Retina (tissue), 1 donor: ENCODE results near the gene GAS1.

Source experiments
- DNase-seq: peaks from one replicate; pipeline ENCODE4 v3.0.0-alpha.2; 2016

GAS1 gene

DNA sequence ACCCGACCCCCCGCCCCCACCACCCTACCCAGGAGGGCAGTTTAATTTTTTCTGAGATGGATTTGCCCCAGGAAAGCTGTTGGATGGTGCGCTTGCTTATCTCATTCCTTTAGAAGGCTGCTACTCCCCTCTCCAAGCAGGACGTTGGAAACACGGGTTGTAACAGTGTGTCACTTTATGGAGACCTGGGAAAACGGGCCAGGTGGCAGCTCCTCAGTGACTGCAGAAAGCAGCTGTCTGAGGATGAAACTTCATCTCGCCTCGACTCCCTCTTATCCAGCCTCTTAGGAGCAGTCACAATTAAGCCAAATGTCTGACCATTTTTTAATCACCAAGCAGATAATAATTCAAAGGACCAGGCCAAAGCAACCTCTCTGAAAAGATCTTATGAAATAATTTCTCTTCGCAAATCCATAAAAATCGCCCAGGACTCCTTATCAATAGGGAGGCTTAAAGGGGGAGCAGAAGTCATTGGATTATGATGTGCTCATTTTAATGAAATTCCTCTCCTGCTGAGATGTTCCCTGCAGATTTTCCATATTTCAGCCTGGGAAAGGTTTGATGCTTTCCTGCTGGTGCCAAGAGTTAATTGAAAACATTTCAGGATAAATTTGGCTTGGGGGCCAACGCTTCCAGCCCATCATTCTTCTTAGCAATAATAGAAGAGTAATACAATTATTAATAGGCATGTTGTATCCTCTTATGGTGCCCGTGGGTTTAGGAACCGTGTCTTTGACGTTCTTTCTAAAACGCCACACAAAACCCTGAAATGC is 26.0 kb downstream of the GAS1 start:
- no peak for DNase-seq

DNA sequence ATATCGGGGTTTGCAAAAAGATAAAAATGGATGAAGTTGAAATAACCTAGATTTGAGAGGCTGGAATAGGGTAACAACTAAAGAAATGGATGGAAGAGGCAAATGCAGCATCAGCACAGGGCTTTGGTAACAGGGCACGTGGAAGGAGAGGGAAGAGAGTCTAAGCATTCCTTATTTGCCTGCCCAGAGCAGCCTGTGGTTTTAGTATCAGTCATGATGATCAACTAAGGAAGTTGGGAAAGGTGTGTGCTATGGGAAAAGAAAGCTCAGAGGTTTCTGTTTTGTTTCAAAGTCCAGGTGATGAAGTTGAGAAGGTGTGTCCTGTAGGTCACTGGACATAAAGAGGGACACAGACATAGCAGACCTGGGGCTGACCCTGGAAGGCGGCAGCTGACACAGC is 28.8 kb downstream of the GAS1 start:
- no peak for DNase-seq

DNA sequence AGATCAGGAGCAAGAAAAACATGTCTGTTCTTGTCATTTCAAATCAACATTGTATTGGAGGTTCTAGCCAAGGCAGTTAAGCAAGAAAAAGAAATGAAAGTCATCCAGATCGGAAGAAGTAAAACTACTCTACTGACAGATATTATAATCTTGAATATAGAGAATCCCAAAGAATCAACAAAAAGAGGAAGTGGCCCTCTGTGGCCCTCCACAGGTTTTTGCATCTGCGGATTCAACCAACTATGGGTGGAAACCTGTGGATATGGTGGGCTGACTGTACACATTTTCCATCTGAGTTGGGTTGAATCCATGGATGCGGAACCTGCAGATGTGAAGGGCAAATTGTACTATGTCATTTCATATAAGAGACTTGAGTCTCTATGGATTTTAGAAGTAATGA is 35.1 kb downstream of the GAS1 start:
- DNase-seq = no peak

DNA sequence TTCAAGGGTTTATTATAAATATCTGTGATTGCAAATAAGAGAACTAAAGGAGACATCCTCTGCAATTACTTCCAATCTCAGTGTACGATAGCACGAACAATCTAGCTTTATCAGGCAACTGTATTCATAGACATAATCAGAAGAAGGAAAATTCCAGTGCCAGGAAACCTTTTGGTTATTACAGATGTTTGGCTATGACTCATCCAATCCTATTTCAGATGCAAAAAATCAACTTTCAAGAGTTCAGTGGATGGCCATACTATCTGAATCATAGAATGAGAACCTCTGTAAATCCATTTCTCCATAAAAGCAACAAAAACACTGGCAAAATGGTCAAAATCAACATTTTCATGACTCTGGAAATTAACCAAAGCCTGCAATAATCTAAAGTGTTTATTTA is 37.9 kb downstream of the GAS1 start:
- DNase-seq = no peak

DNA sequence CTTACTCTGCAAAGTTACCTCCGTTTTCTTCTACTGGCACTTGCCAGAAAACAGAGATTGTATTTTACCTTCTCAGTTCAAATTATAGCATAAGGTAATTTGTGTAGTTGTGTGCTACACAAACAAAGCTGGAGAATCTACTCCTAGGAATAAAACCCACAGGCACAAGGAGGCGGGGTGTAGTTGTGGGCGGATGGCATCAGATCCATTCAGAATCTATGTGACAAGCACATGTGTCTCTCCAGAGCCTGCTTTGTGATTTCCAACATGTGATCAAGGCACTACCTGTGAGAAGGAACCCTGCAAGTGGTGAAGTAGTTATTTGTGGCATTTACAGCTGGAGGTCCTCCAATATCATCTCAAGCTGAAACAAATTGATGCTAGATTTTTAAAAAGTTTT is 39.0 kb downstream of the GAS1 start:
- DNase-seq = no peak

DNA sequence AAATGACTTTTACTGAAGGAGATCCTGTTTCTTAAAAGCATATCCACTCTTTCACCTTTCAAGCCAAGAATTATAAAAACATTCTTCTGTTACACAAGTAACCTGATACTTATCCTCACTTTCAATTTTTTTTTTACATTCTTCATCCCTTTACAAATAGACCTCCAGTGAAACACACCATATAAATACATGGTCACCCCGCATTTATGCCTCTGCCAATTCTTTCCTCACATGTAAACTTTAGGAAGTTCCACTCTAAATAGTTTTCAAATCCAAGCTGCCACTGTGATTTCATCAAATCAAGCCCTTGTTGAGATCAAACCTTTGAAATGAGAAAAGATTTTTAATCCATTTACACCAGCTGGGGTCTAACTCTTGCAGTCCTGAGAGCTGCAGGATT is 40.0 kb downstream of the GAS1 start:
- DNase-seq = no peak

DNA sequence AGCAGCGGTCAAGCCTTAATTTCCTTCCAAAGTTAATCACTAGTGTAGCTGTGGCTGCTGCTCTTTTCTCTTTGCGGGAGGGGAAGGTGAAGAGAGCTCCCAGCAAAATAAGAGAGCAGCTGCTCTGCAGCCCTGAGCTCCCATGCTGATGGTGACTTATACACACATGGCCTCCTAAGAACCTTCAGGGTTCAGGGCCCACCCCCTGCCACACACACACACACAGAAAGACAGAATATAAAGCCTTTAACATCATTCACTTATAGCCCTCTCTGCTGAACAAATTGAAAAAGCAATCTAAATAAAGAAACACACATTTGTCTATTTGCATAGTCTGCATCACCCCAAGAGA is 43.6 kb downstream of the GAS1 start:
- no peak for DNase-seq

DNA sequence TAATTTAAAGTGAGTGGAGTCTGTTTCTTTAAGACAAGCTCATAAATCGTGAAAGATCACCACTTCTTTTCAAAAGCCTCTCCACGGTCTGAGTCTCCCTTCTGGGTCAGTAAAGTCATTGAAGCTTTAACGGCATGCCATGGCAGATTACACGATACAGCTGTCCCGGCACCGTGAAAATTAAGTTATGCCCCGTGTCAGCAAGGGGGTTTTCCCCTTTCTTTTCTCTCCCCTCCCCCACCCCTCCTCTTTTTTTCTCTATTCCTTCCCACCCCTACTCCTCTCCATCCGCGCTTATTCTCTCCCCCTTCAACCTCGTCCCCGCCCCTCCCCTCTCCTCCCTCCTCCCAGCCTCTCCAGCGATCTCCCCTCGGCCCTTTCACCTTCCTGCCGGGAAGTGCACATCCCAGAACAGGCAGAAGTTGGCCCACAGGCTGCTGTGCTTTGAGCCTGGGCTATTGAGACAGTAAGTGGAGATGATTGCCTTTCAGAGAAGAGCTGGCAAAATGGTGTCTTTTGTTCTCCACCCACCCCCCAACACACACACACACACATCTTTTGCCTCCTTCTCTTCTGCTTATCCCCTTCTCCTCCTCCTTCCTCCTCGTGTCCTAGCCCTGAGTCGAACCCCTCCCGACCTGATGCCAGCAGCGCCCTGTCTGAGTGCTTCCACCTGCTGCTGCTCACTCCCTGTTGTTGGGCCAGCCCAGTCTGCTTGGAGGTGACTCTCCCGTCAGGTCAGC is 44.1 kb downstream of the GAS1 start:
- DNase-seq = peak; percentile 70

DNA sequence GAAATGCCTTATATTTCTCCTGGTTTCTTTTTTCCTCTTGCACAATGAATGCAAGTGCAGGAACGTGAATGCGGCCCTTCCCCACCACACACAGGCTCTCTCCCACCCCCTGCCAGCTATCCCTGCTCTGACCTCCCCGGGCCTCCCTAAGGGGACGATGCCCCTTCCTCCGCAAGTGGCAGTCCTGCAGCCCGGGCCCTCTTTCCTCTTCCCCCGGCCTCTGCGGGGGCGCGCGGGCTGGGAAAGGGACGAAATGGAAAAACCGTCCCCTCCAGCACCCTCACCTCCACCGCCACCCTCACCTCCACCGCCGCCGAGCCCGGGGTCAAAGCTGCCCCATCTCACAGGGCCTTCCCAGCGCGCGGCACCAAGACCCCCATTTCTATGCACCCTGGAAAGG is 44.7 kb downstream of the GAS1 start:
- DNase-seq = no peak

DNA sequence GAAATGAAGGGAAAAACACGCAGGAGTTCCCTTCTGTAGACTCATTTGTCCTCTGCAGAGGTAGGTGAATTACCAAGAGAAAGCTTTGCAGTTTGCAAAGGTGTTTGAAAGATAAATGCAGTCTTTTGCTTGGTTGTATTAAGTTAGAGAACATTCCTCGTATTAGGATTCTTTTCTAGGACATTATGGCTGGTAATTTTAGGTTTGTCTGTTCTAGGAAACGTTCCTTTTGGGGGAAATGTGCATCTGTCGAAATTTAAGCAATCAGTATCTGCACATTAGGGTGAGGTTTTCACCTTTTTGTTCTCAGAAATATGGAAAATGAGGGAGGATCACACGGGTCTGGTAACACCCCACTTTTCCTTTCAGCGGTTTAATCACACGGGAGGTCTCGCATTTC is 45.1 kb downstream of the GAS1 start:
- peak; percentile 13 for DNase-seq

DNA sequence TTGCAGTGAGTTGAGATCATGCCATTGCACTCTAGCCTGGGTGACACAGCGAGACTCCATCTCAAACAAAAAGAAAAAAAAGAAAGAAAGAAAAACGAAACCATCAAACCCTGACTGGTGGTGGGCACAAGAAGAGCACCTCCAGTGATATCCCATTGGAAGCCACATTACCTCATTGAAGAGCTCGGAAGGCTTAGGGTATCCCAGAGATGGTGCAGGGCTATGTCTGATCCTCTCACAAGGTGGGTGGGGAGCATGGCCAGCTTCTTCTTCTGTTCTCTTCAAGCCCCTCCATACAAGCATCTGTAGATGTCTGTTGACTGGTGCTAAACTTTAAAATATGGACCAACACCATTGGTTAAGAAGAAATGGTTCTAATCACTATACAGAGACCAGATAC is 45.8 kb downstream of the GAS1 start:
- DNase-seq = no peak
